C4-2B (cell line): Measurements from ENCODE around the gene NDUFS8.

Experiments
- CTCF ChIP-seq: fragments of 450-650 bp; conservative IDR thresholded peaks from 2 replicates; pipeline ENCODE4 v1.5.1; 2017; ENCODE audit warnings: mild to moderate bottlenecking
- ZFX ChIP-seq: fragments of 450-650 bp; IDR thresholded peaks from 2 replicates; pipeline ENCODE4 v1.6.1; 2017

DNA sequence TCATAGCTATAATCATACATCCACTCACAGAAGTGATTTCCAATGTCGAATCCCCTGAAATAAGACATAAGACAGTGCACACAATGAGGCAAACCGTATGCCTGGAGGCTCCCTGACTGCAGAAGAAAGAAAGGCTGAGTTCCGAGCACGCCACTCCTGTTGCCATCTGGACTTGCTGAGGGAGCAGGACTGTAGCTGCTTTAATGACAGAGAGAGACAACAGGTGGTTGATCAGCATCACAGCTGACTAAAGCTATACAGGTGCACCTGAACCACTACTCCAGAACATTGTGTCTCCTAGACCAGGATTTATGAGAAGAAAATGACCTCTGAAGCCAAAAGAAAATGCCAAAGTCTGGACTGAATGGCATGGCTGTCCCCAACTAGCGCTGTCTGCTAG is 35.4 kb downstream of the NDUFS8 start:
- TF ChIP-seq CTCF, result no peak
- no peak for TF ChIP-seq ZFX
